HL-60 (cell line): Measurements from ENCODE around the gene SYT6.

Experiments
- DNase-seq, 2 experiments: peaks; one replicate each; pipeline ENCODE4 v3.0.0-alpha.2; 2010 to 2020; ENCODE audit warnings: low read depth in 1 of 2, low spot score in 1 of 2
- H3K27ac ChIP-seq: fragments of 250-450 bp; sonication (Bioruptor Pico); replicated peaks from 2 replicates; pipeline ENCODE4 v1.5.1; 2020; ENCODE audit warnings: mild to moderate bottlenecking, moderate library complexity
- H3K27me3 ChIP-seq: fragments of 250-450 bp; sonication (Bioruptor Pico); 2 replicates; pipeline ENCODE4 v1.5.1; 2021; ENCODE audit warnings: mild to moderate bottlenecking, moderate library complexity; ENCODE audit not compliant: insufficient read depth, poor library complexity, severe bottlenecking
- H3K4me3 ChIP-seq: replicated peaks from 2 replicates; pipeline ENCODE4 v1.5.1; 2011; ENCODE audit warnings: mild to moderate bottlenecking, control low read depth, low read length; ENCODE audit not compliant: insufficient read depth
- CTCF ChIP-seq: IDR thresholded peaks from one replicate; pipeline ENCODE4 v1.5.1; 2011; ENCODE audit warnings: low read length, control low read depth, inconsistent platforms; ENCODE audit not compliant: insufficient read depth
- GABPA ChIP-seq: IDR thresholded peaks from 2 replicates; pipeline ENCODE4 v1.6.1; 2012; ENCODE audit warnings: low read depth
- POLR2AphosphoS5 ChIP-seq: IDR thresholded peaks from 2 replicates; pipeline ENCODE4 v1.6.1; 2012; ENCODE audit warnings: low read depth
- REST ChIP-seq: IDR thresholded peaks from 2 replicates; pipeline ENCODE4 v1.6.1; 2012; ENCODE audit warnings: low read depth; ENCODE audit not compliant: insufficient replicate concordance
- SPI1 ChIP-seq: IDR thresholded peaks from 2 replicates; pipeline ENCODE4 v1.6.1; 2012; ENCODE audit warnings: low read depth, mild to moderate bottlenecking, borderline replicate concordance

The SYT6 gene

GRCh38 chr1:114126261-114127095 lies 27.2 kb downstream of the SYT6 start:
- H3K27me3 ChIP-seq: no peaks in the 10 kb centered on the region

GRCh38 chr1:114124644-114125043 lies 29.0 kb downstream of the SYT6 start:
- no peak for TF ChIP-seq CTCF
- TF ChIP-seq SPI1: no peak
- no peak for TF ChIP-seq GABPA
- no peak for TF ChIP-seq POLR2AphosphoS5
- TF ChIP-seq REST: no peak
- Histone ChIP-seq H3K4me3 (no peak overlapping the region), H3K27ac (no peak overlapping the region), H3K27me3 (no peaks in the 10 kb centered on the region)
- no peak for DNase-seq

More at GRCh38 chr1:114126261-114127095, 27.2 kb downstream of the SYT6 start:
- peak; percentile 49 to 51 for DNase-seq
- TF ChIP-seq SPI1 (no peak), CTCF (no peak), POLR2AphosphoS5 (no peak), GABPA (no peak), REST (no peak)
- Histone ChIP-seq H3K4me3 (no peak overlapping the region), H3K27ac (no peak overlapping the region)

GRCh38 chr1:114122941-114123618 lies 30.6 kb downstream of the SYT6 start:
- TF ChIP-seq GABPA (no peak), CTCF (no peak), POLR2AphosphoS5 (no peak), REST (no peak), SPI1 (no peak)
- no peak overlapping the region for H3K27ac ChIP-seq
- DNase-seq: peak in 1 of 2 experiments; percentile 12
- no peaks in the 10 kb centered on the region for H3K27me3 ChIP-seq
- no peak overlapping the region for H3K4me3 ChIP-seq
